ENCODE results near the gene LRRC4C. TPM values are rescaled to one million over a fixed set of nuclear protein-coding genes. Genes with fewer than 3 reads are reported as not detected.

Gene LRRC4C
- total and polyA plus RNA-seq, 2 experiments from 2014 or later, result 0.35 to 1.1 TPM

GRCh38 chr11:40405614-40406013 lies 1053.8 kb downstream of the LRRC4C start:
- peaks cover 2% of the 10 kb centered on the region for H3K27me3 Mint-ChIP-seq (ENCODE audit: insufficient read depth, low read depth, poor library complexity)
- no peaks in the 10 kb centered on the region for H3K4me1 Mint-ChIP-seq

GRCh38 chr11:40403321-40403720 lies 1056.1 kb downstream of the LRRC4C start:
- Mint-ChIP-seq H3K27ac (no peak overlapping the region), H3K4me1 (no peaks in the 10 kb centered on the region), H3K9me3 (no peaks in the 10 kb centered on the region), H3K4me3 (no peak overlapping the region), H3K27me3 (ENCODE audit: insufficient read depth, low read depth, poor library complexity) (peaks cover 2% of the 10 kb centered on the region), H3K36me3 (ENCODE audit: low read depth) (no peaks in the 10 kb centered on the region)
- no peak for ATAC-seq
- no peak overlapping the region for H2AFZ ChIP-seq
- H3K4me2 ChIP-seq, result no peak overlapping the region
- no peaks in the 10 kb centered on the region for H3K9me2 ChIP-seq (ENCODE audit: insufficient read depth)
- no peaks in the 10 kb centered on the region for H3F3A ChIP-seq (replicated peaks; ENCODE audit: low read depth)
- TF ChIP-seq CTCF (conservative IDR thresholded peaks at IDR 0.05; ENCODE audit: low read depth in 2 of 2) (no peak), EZH2phosphoT487 (IDR thresholded peaks at IDR 0.05; ENCODE audit: unreplicated experiment) (no peak)
- H3K27ac ChIP-seq (ENCODE audit: low read depth), result no peak overlapping the region
- H3K36me3 ChIP-seq (ENCODE audit: insufficient read depth), result no peaks in the 10 kb centered on the region
- no peak for DNase-seq (ENCODE audit: low spot score)
- H4K20me1 ChIP-seq (replicated peaks; ENCODE audit: insufficient read depth), result no peaks in the 10 kb centered on the region
- H3K27me3 ChIP-seq (ENCODE audit: insufficient read depth), result no peaks in the 10 kb centered on the region
- H3K4me1 ChIP-seq (ENCODE audit: insufficient read depth), result no peaks in the 10 kb centered on the region
- no peaks in the 10 kb centered on the region for H3K79me2 ChIP-seq (replicated peaks; ENCODE audit: insufficient read depth)
- no peak overlapping the region for H3K4me3 ChIP-seq

More at GRCh38 chr11:40405614-40406013, 1053.8 kb downstream of the LRRC4C start:
- Histone ChIP-seq H3K9me2 (ENCODE audit: insufficient read depth) (no peaks in the 10 kb centered on the region), H3F3A (replicated peaks; ENCODE audit: low read depth) (no peaks in the 10 kb centered on the region), H2AFZ (no peak overlapping the region), H4K20me1 (replicated peaks; ENCODE audit: insufficient read depth) (no peaks in the 10 kb centered on the region), H3K36me3 (ENCODE audit: insufficient read depth) (no peaks in the 10 kb centered on the region), H3K79me2 (replicated peaks; ENCODE audit: insufficient read depth) (no peaks in the 10 kb centered on the region), H3K4me2 (no peak overlapping the region), H3K27ac (ENCODE audit: low read depth) (no peak overlapping the region), H3K27me3 (ENCODE audit: insufficient read depth) (no peaks in the 10 kb centered on the region), H3K4me1 (ENCODE audit: insufficient read depth) (no peaks in the 10 kb centered on the region), H3K4me3 (no peak overlapping the region)
- H3K4me3 Mint-ChIP-seq, result no peak overlapping the region
- TF ChIP-seq CREB1 (CRISPR knock-in tag; IDR thresholded peaks at IDR 0.05; ENCODE audit: low read depth) (no peak), CTCF (conservative IDR thresholded peaks at IDR 0.05; ENCODE audit: low read depth in 2 of 2) (no peak), EZH2phosphoT487 (IDR thresholded peaks at IDR 0.05; ENCODE audit: unreplicated experiment) (no peak)
- H3K27ac Mint-ChIP-seq, result no peak overlapping the region
- H3K36me3 Mint-ChIP-seq (ENCODE audit: low read depth), result no peaks in the 10 kb centered on the region
- H3K9me3 Mint-ChIP-seq, result no peaks in the 10 kb centered on the region
- ATAC-seq (no peak), DNase-seq (ENCODE audit: low spot score) (no peak)

GRCh38 chr11:40401132-40401853 lies 1058.2 kb downstream of the LRRC4C start:
- Histone ChIP-seq H4K20me1 (replicated peaks; ENCODE audit: insufficient read depth) (no peaks in the 10 kb centered on the region), H3F3A (replicated peaks; ENCODE audit: low read depth) (no peaks in the 10 kb centered on the region), H3K4me1 (ENCODE audit: insufficient read depth) (no peaks in the 10 kb centered on the region), H3K4me2 (no peak overlapping the region), H3K27me3 (ENCODE audit: insufficient read depth) (no peaks in the 10 kb centered on the region), H2AFZ (0 out of 2 replicates have a peak overlapping the region, but pooled peaks have one; percentile 5), H3K79me2 (replicated peaks; ENCODE audit: insufficient read depth) (no peaks in the 10 kb centered on the region), H3K4me3 (no peak overlapping the region), H3K27ac (ENCODE audit: low read depth) (no peak overlapping the region), H3K36me3 (ENCODE audit: insufficient read depth) (no peaks in the 10 kb centered on the region), H3K9me2 (ENCODE audit: insufficient read depth) (no peaks in the 10 kb centered on the region)
- H3K36me3 Mint-ChIP-seq (ENCODE audit: low read depth), result no peaks in the 10 kb centered on the region
- no peak overlapping the region for H3K4me3 Mint-ChIP-seq
- no peak for DNase-seq (ENCODE audit: low spot score)
- ATAC-seq, result no peak
- H3K27ac Mint-ChIP-seq, result no peak overlapping the region
- H3K4me1 Mint-ChIP-seq, result no peaks in the 10 kb centered on the region
- no peaks in the 10 kb centered on the region for H3K9me3 Mint-ChIP-seq
- H3K27me3 Mint-ChIP-seq (ENCODE audit: insufficient read depth, low read depth, poor library complexity), result peaks cover 2% of the 10 kb centered on the region
- no peak for TF ChIP-seq ZNF331 (CRISPR knock-in tag; IDR thresholded peaks at IDR 0.05; ENCODE audit: low read depth)

All from GM23338 (cell line).